OCI-LY3 (cell line): Measurements from ENCODE around the gene SRP68.

Source experiments
- H2AFZ ChIP-seq: fragments of 200-600, 300-600 bp; shearing (Covaris generic); 2 replicates; pipeline ENCODE4 v1.6.0; 2014; ENCODE audit warnings: antibody characterized with exemption, low read depth, low read length
- H3K27ac ChIP-seq: fragments of 200-600, 300-600 bp; sonication (generic); 2 replicates; pipeline ENCODE4 v1.5.1; 2014; ENCODE audit warnings: mild to moderate bottlenecking, low read length, moderate library complexity, mixed read lengths
- H3K27me3 ChIP-seq: fragments of 200-600, 300-600 bp; sonication (generic); 2 replicates; pipeline ENCODE4 v1.6.1; 2014; ENCODE audit warnings: low read depth, low read length, mixed read lengths
- H3K36me3 ChIP-seq: fragments of 200-600, 300-600 bp; sonication (generic); replicated peaks from 2 replicates; pipeline ENCODE3; 2014; ENCODE audit warnings: low read depth, low read length, mixed read lengths
- H3K4me1 ChIP-seq: fragments of 300-600, 200-600 bp; sonication (generic); 2 replicates; pipeline ENCODE4 v1.6.1; 2014; ENCODE audit warnings: low read length, mixed read lengths
- H3K4me2 ChIP-seq: fragments of 200-600, 300-600 bp; sonication (generic); 2 replicates; pipeline ENCODE4 v1.6.1; 2014; ENCODE audit warnings: low read length, mixed read lengths
- H3K4me3 ChIP-seq: fragments of 300-600, 200-600 bp; sonication (generic); 2 replicates; pipeline ENCODE4 v1.5.1; 2014; ENCODE audit warnings: antibody characterized with exemption, mild to moderate bottlenecking, low read length, moderate library complexity
- H3K79me2 ChIP-seq: fragments of 300-600, 200-600 bp; shearing (Covaris generic); 2 replicates; pipeline ENCODE4 v1.6.1; 2014; ENCODE audit warnings: mild to moderate bottlenecking, low read length, mixed read lengths
- H3K9ac ChIP-seq: fragments of 300-600, 200-600 bp; shearing (Covaris generic); 2 replicates; pipeline ENCODE4 v1.6.0; 2014; ENCODE audit warnings: mild to moderate bottlenecking, low read length, moderate library complexity
- H3K9me3 ChIP-seq: fragments of 200-600, 300-600 bp; shearing (Covaris generic); 2 replicates; pipeline ENCODE4 v1.6.1; 2014; ENCODE audit warnings: low read length, mixed read lengths; ENCODE audit not compliant: insufficient read depth
- H4K20me1 ChIP-seq: fragments of 200-600, 300-600 bp; sonication (generic); 2 replicates; pipeline ENCODE4 v1.6.1; 2016; ENCODE audit warnings: low read length, mixed read lengths; ENCODE audit not compliant: insufficient read depth
- CTCF ChIP-seq: fragments of 200-600, 300-600 bp; sonication (generic); IDR thresholded peaks from 2 replicates; pipeline ENCODE4 v1.5.1; 2014; ENCODE audit warnings: antibody characterized with exemption, low read length, low read depth
- EZH2phosphoT487 ChIP-seq: fragments of 200-600 bp; shearing (Covaris generic); IDR thresholded peaks from 2 replicates; pipeline ENCODE4 v1.6.1; 2018; ENCODE audit warnings: antibody characterized with exemption, mixed run types, low read depth

The SRP68 gene

GRCh38 chr17:76072148-76072858 is at the start of gene SRP68:
Gene SRP68 (minus strand): TSS chr17:76072517. CDS start chr17:76072491, 26 bp downstream.
- peak within 1 kb of the TSS; percentile 91 for H3K9ac ChIP-seq
- peaks cover 7% of the 10 kb centered on the region for H3K36me3 ChIP-seq
- H3K4me3 ChIP-seq = peak within 1 kb of the TSS; percentile 94
- H4K20me1 ChIP-seq = no peaks in the 10 kb centered on the region
- peaks cover 38% of the 10 kb centered on the region for H3K79me2 ChIP-seq
- peak within 1 kb of the TSS; percentile 46 for H3K27ac ChIP-seq
- H3K9me3 ChIP-seq = no peaks in the 10 kb centered on the region
- H3K4me1 ChIP-seq = peaks cover 8% of the 10 kb centered on the region; the same call in 1 of the 2 replicates
- H3K27me3 ChIP-seq = no peaks in the 10 kb centered on the region
- TF ChIP-seq EZH2phosphoT487 (no peak), CTCF (no peak)
- peak within 1 kb of the TSS; percentile 92 for H2AFZ ChIP-seq
- peak within 1 kb of the TSS; percentile 82 for H3K4me2 ChIP-seq

GRCh38 chr17:76121932-76122430 is 49.7 kb upstream of the SRP68 start:
- H3K36me3 ChIP-seq = no peaks in the 10 kb centered on the region
- no peaks in the 10 kb centered on the region for H3K27me3 ChIP-seq
- TF ChIP-seq EZH2phosphoT487 = no peak
- no peak for TF ChIP-seq CTCF
- H3K4me3 ChIP-seq = peak overlapping the region; percentile 68
- H3K79me2 ChIP-seq = no peaks in the 10 kb centered on the region
- H3K9ac ChIP-seq = peak overlapping the region; percentile 69
- H3K4me1 ChIP-seq = peaks cover 3% of the 10 kb centered on the region; the same call in 1 of the 2 replicates
- H3K27ac ChIP-seq = no peak overlapping the region
- H3K9me3 ChIP-seq = no peaks in the 10 kb centered on the region
- peak overlapping the region; percentile 87 for H2AFZ ChIP-seq
- peak overlapping the region; percentile 85 for H3K4me2 ChIP-seq
- no peaks in the 10 kb centered on the region for H4K20me1 ChIP-seq

- Histone ChIP-seq H2AFZ (no peak overlapping the region), H3K4me1 (peaks cover 3% of the 10 kb centered on the region; the same call in 1 of the 2 replicates), H3K4me2 (no peak overlapping the region), H3K27ac (no peak overlapping the region), H3K9ac (no peak overlapping the region), H4K20me1 (no peaks in the 10 kb centered on the region), H3K36me3 (no peaks in the 10 kb centered on the region), H3K4me3 (no peak overlapping the region), H3K27me3 (no peaks in the 10 kb centered on the region), H3K79me2 (no peaks in the 10 kb centered on the region), H3K9me3 (no peaks in the 10 kb centered on the region)
- TF ChIP-seq EZH2phosphoT487 (no peak), CTCF (no peak)
These were observed 48.3 kb upstream of the SRP68 start for GRCh38 chr17:76120658-76121008.

DNA sequence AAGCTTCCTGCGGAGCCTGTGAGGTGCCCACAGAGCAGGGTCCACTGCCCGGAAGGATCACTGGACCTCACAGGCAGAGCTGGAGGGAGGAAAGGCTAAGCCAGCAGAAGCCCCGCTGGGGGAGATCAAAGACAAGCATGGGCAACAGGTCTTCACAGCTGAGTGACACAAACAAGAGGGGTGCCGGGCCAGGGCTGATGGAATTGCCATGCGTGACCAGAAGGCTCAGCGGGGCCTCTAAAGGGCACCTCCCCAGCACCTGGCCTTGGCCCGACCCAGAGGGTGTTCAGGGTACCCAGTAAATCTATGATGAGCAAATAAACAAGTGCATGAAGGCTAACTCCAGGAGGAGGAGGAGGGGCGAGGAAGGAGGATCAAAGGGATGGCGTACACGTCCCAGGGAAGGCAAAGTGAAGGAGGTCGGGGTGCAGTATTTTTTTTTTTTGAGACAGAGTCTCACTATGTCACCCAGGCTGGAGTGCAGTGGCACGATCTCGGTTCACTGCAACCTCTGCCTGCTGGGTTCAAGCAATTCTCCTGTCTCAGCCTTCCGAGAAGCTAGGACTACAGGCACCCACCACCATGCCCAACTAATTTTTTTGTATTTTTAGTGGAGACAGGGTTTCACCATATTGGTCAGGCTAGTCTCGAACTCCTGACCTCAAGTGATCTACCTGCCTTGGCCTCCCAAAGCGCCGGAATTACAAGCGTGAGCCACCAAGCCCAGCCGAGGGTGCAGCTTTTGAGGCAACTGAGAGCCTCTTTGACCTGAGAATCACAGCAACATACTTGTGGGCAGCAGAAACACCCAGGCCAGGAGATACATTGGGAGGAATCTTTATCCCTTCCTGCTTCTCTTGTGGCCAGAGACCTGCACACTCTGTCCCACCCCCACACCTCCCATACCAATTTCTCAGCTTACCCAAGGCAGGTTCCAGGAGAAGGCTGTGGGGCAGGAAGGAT is 47.4 kb upstream of the SRP68 start:
- H3K4me2 ChIP-seq = no peak overlapping the region
- H3K4me1 ChIP-seq = peaks cover 3% of the 10 kb centered on the region; the same call in 1 of the 2 replicates
- no peaks in the 10 kb centered on the region for H3K27me3 ChIP-seq
- no peaks in the 10 kb centered on the region for H3K9me3 ChIP-seq
- H2AFZ ChIP-seq = no peak overlapping the region
- H3K9ac ChIP-seq = no peak overlapping the region
- H3K27ac ChIP-seq = no peak overlapping the region
- H3K4me3 ChIP-seq = no peak overlapping the region
- H3K36me3 ChIP-seq = no peaks in the 10 kb centered on the region
- no peaks in the 10 kb centered on the region for H4K20me1 ChIP-seq
- TF ChIP-seq EZH2phosphoT487 = no peak
- TF ChIP-seq CTCF = no peak
- H3K79me2 ChIP-seq = no peaks in the 10 kb centered on the region
